Measurements from ENCODE around the gene ZNF76.
"Not testable (repeated sequence)": the region's sequence is repeated elsewhere in the genome, so short reads cannot be mapped to it uniquely, and the experiment has no call there.

Gene ZNF76

DNA sequence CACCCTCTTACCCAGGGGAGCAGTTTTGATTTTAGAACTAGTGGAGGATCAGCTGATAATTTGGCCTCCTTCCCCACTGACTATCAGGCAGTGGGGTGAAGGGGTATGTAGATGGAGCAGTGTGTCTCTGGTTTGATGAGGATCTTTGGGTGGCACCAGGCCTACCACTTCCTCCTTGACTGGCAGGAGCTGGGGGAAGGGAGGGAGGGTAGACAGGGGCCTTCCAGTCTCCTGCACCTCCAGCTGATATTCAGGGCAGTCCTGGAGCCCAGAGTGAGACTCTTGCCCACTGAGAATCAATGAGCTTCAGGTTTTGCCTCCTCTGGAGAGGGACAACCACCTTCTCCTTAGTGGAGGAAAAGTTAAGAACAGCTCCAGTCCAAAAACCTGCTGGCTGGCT, 41.3 kb downstream of the ZNF76 start:
- peak; percentile 63 for DNase-seq (ENCODE audit: low spot score)

DNA sequence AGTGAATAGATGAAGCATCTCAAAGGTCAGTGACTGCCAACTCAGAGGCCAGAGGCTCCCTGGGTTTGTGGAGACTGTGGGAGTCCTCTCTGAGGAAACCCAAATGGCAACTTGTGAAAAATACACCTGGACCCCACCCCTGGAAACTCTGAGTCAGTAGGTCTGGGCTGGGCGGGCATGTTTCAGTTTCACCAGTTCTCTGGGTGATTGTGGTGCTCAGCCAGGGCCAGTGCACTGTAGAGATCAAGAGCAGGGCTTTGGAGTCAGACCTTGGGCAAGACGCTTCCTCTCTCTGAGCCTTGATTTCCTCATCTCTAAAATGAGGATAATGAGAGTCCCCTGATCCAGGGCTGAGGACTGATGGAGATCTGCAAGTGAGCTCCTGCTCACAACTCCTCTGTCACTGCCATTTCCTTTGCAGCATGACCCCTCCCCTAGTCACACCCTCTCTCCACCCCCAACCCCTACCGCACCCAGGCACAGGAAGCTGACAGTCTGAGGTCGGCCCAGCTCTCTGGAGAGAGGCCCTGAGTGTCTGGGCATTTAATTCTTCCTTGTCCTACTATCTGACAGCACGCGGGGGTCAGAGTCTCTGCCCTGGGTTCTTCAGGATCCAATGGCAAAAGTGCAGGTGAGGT, 43.2 kb downstream of the ZNF76 start:
- peak; percentile 91 for DNase-seq (ENCODE audit: low spot score)

DNA sequence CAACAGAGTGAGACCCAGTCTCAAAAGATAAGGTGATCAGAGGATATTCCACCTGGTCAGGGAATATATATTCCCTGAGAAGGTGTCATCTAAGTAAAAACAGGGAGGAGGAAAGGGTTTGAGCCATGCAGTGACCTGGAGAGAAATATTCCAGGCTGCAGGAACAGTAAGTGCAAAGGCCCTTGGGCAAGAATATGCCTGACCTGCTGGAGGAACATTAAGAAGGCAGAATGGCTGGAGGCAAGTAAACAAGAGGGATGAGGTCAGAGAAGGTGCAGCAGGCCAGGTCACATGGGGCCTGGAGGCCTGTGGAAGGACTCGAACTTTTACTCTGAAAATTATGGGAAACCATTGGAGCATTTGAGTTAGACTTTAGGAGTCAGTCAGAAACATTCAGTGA, 44.8 kb downstream of the ZNF76 start:
- DNase-seq (ENCODE audit: low spot score): no peak

- peak; percentile 48 for DNase-seq (ENCODE audit: low spot score)
Observed at GRCh38 chr6:35305117-35305516, 45.6 kb downstream of the ZNF76 start.

GRCh38 chr6:35307138-35307537, 47.6 kb downstream of the ZNF76 start:
- not testable (repeated sequence) for DNase-seq (ENCODE audit: low spot score)

DNA sequence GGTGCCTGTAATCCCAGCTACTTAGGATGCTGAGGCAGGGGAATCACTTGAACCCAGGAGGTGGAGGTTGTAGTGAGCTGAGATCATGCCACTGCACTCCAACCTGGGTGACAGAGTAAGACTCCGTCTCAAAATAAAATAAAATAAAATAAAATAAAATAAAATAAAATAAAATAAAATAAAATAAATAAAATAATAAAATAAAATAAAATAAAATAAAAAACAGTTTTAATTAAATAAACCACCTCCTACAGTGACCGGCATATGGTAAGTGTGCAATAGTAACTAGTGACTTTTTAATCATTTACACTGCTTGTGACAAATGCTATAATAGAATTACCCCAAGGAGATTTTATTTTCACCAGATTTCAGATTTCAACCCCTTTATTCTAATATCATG, 49.0 kb downstream of the ZNF76 start:
- DNase-seq (ENCODE audit: low spot score): not testable (repeated sequence)

GRCh38 chr6:35309611-35310264, 50.2 kb downstream of the ZNF76 start:
- DNase-seq (ENCODE audit: low spot score): no peak

DNA sequence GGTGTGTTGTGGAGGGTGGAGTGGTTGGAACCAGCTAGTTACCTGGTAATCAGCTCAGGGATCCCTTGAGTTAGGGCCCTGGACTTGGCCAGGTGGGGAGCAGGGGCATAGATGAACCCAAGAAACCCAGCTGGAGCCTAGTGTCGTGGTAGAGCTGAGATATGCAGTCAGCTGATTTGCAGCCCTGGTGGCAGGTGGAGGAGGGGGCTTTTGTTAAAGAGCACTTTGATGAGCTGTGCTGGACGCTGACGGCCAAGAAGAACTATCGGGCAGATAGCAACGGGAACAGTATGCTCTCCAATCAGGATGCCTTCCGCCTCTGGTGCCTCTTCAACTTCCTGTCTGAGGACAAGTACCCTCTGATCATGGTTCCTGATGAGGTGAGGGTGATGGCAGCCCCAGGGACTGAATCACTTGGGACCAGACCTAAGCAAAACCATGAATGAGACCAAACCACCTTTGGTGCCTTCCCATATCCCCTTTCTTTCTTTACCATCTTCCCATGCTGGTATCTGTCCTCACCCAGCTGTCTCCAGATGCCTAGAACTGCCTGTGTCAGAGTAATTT, 50.8 kb downstream of the ZNF76 start:
- peak; percentile 37 for DNase-seq (ENCODE audit: low spot score)

DNA sequence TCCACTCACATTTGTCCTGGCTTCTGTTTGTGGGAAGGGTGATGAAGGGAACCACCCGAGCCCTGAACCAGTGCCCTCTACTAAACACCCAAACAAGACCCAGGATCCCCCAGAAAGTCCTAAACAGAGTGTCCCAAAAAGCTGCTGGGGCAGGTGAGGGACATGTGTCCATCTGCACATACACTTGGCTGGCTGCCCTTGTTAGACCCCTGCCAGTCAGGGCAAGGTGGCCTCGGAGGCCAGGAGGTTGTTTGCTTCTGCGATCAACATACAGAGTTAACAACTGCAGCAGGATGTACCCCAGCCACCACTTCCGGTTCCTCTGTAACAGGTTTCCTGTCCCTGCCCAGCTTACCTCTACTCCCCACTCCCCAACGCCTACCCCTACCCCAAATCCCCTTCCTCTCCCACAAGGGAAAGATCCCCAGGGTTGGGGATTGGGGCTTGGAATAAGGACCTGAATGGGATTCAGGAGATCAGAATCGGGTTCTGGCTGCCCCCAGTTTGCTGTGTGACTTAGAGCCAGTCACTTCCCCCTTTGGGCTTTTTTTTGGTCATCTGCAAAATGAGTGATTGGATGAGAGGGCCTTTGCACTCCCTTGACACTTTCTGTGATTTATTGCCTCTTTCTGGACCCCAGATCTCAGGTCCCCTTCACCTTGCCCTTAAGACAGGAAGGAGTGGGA, 52.0 kb downstream of the ZNF76 start:
- DNase-seq (ENCODE audit: low spot score): peak; percentile 70

GRCh38 chr6:35312076-35312800, 52.7 kb downstream of the ZNF76 start:
- no peak for DNase-seq (ENCODE audit: low spot score)

- DNase-seq (ENCODE audit: low spot score): no peak
Observed at GRCh38 chr6:35312807-35313206, 53.3 kb downstream of the ZNF76 start.

GRCh38 chr6:35317483-35318195, 58.1 kb downstream of the ZNF76 start:
- no peak for DNase-seq (ENCODE audit: low spot score)

DNA sequence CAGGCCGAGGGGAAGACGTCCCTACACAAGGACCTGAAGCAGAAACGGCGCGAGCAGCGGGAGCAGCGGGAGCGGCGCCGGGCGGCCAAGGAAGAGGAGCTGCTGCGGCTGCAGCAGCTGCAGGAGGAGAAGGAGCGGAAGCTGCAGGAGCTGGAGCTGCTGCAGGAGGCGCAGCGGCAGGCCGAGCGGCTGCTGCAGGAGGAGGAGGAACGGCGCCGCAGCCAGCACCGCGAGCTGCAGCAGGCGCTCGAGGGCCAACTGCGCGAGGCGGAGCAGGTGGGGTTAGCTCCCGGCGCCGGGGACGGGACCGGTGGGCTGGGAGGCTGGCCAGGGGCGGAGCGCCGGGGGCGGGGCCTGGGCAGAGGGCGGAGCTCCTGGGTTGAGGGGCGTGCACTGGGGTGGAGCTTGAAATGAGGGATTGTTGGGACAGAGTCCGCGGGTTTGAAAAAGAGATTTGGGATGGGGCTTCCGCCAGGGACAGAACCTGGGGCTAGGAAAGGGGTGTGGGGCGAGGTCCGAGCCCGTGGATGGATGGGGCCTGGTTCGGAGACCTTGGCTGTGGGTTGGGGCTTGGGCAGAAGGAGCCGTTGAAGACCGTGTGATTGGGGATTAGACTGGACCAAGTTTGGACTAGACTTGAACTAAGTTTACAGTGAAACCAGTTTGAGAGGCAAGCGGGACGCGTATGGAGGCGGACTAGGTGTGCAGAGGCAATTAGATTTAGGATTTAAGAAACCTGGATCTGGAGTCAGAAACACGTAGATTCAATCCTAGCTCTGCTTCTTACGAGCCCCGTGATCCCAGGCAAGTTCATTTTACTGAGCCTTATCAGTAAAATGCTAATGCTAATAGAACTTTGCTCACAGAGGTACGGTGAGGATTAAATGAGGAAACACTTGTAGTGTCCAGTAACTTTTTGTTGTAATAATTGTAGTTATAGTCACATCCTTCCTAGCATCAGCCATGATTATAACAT, 58.9 kb downstream of the ZNF76 start:
- no peak for DNase-seq (ENCODE audit: low spot score)

- DNase-seq (ENCODE audit: low spot score): no peak
Observed at GRCh38 chr6:35319346-35320030, 60.0 kb downstream of the ZNF76 start.

- no peak for DNase-seq (ENCODE audit: low spot score)
Observed at GRCh38 chr6:35320031-35320410, 60.5 kb downstream of the ZNF76 start.

DNA sequence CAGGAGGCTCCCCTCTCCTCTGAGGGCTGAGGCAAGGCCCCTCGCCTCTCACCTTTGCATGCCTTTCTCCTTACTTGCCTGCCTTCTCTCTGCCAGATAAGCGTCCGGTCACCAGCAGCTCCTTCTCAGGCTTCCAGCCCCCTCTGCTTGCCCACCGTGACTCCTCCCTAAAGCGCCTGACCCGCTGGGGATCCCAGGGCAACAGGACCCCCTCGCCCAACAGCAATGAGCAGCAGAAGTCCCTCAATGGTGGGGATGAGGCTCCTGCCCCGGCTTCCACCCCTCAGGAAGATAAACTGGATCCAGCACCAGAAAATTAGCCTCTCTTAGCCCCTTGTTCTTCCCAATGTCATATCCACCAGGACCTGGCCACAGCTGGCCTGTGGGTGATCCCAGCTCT, 61.6 kb downstream of the ZNF76 start:
- DNase-seq (ENCODE audit: low spot score): no peak

DNA sequence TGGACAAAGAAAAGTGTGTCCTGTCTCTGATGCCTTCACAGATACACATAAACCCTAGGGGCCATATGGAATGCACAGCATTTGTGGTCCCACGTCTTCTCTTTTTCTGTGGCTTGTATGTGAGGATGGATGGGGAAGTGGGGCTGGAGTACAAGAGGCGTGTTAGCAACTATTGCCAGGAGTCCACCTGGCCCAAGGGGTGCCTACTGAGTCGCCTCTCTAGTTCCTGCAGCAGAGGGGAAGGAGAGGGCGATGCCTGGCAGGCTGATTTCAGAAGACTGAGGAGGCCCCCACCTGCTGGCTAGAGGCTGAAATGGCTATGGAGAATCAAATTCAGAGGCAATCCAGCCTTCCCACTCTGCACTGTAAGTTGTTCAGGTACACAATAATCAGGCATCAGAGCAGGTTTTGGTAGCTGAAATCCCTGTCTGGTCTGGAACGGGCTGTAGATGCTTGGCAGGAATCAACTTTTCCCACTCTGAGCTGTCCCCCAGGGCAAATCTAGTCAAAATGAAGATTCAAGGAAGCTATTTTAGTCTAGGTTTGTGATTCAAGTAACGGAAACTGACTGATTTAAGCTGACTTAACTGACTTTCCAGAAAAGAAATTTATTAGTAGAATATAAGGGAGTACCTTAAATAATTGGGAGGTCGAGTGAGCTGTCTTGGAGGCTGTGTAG, 68.0 kb downstream of the ZNF76 start:
- DNase-seq (ENCODE audit: low spot score): peak; percentile 84

GRCh38 chr6:35328108-35328723, 68.7 kb downstream of the ZNF76 start:
- DNase-seq (ENCODE audit: low spot score): no peak

DNA sequence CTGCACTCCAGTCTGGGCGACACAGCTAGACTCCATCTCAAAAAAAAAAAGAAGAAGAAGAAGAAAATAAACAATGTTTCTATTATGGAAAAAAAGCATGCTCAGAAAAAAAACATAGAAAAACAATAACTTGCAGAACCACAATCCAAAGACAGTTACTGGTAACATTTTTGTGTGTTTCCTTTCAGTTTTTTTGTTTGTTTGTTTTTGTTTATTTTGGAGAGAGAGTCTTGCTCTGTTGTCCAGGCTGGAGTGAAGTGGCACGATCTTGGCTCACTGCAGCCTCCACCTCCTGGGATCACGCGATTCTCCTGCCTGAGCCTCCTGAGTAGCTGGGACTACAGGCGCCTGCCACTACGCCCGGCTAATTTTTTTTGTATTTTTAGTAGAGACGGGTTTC, 69.4 kb downstream of the ZNF76 start:
- DNase-seq (ENCODE audit: low spot score): not testable (repeated sequence)

Data from CD4-positive, alpha-beta T cell treated with Interleukin-2 at 100 ng/mL for 4 hours (primary cell).